Upper lobe of left lung (tissue), 4 donors: ENCODE results near the gene VPS39.

Source experiments
- CTCF ChIP-seq, 6 experiments: fragments of 450-650 bp in 4 of 6; fragments of 200-600 bp in 2 of 6; sonication (generic) in 2 of 6; IDR thresholded peaks; one replicate each; pipeline ENCODE4 v1.5.1; 2016 to 2019; ENCODE audit warnings: antibody characterized with exemption in 6 of 6
- POLR2AphosphoS5 ChIP-seq, 2 donors: sonication (generic); formaldehyde crosslinking; IDR thresholded peaks; one replicate each; pipeline ENCODE4 v1.5.1; 2017; ENCODE audit warnings: antibody characterized with exemption in 2 of 2

GRCh38 chr15:42131006-42131405 is 77.1 kb downstream of the VPS39 start:
- no peak for TF ChIP-seq CTCF (IDR thresholded peaks at IDR 0.05)
- TF ChIP-seq POLR2AphosphoS5 (IDR thresholded peaks at IDR 0.05): no peak
